PC-3 (cell line): Measurements from ENCODE around the gene GBF1. TPM values are rescaled to one million over a fixed set of nuclear protein-coding genes. Genes with fewer than 3 reads are reported as not detected.

Experiments
- ATAC-seq: fragments of 200-7000 bp; cut with Tn5 transposase; 2 replicates; pipeline ENCODE4 v1.9.1; 2020; ENCODE audit warnings: mild to moderate bottlenecking, moderate library complexity
- BruUV-seq: library from RNA; stranded (reverse); fragments of 400-500 nt; replicated peaks from 2 replicates; lab custom pipeline; 2021; lab: Mats Ljungman, UMichigan
- CTCF ChIA-PET: fragments of 300-600 bp; sonication (Branson Sonifier 250); formaldehyde crosslinking; loops from one replicate; lab custom pipeline; 2022; ENCODE audit warnings: antibody characterized with exemption; lab: Charles Lee
- POLR2A ChIA-PET: fragments of 300-600 bp; sonication (Branson Sonifier 250); formaldehyde crosslinking; loops from one replicate; lab custom pipeline; 2022; ENCODE audit warnings: antibody characterized with exemption; ENCODE audit not compliant: unreplicated experiment; lab: Charles Lee
- DNase-seq: peaks from one replicate; pipeline ENCODE4 v3.0.0-alpha.2; 2015
- H2AFZ ChIP-seq: fragments of 300-600 bp; sonication (generic); 2 replicates; pipeline ENCODE4 v1.6.0; 2016; ENCODE audit warnings: antibody characterized with exemption, low read length
- H3F3A ChIP-seq: fragments of 300-600 bp; sonication (generic); one replicate; pipeline ENCODE4 v1.6.0; 2017; ENCODE audit warnings: antibody characterized with exemption, low read length, control low read depth, mild to moderate bottlenecking; ENCODE audit not compliant: unreplicated experiment
- H3K27ac ChIP-seq: fragments of 300-600 bp; sonication (generic); 2 replicates; pipeline ENCODE4 v1.5.1; 2016; ENCODE audit warnings: mild to moderate bottlenecking, low read length
- H3K27me3 ChIP-seq: fragments of 300-600 bp; sonication (generic); 2 replicates; pipeline ENCODE4 v1.6.1; 2016; ENCODE audit warnings: low read length, mixed read lengths
- H3K36me3 ChIP-seq: fragments of 300-600 bp; sonication (generic); 2 replicates; pipeline ENCODE4 v1.6.1; 2016; ENCODE audit warnings: low read depth, mixed run types, low read length, mixed read lengths
- H3K4me1 ChIP-seq: fragments of 300-600 bp; sonication (generic); 2 replicates; pipeline ENCODE4 v1.5.1; 2016; ENCODE audit warnings: low read length; ENCODE audit not compliant: insufficient read depth
- H3K4me2 ChIP-seq: fragments of 300-600 bp; sonication (generic); 2 replicates; pipeline ENCODE4 v1.6.0; 2016; ENCODE audit warnings: low read length
- H3K4me3 ChIP-seq: fragments of 300-600 bp; sonication (generic); 2 replicates; pipeline ENCODE4 v1.5.1; 2016; ENCODE audit warnings: mild to moderate bottlenecking, low read length, mixed read lengths
- H3K79me2 ChIP-seq: fragments of 300-600 bp; sonication (generic); 2 replicates; pipeline ENCODE4 v1.6.1; 2017; ENCODE audit warnings: low read length, mixed read lengths
- H3K9ac ChIP-seq: fragments of 300-600 bp; sonication (generic); 2 replicates; pipeline ENCODE4 v1.6.0; 2016; ENCODE audit warnings: mild to moderate bottlenecking, low read length
- H3K9me2 ChIP-seq: fragments of 300-600 bp; sonication (generic); replicated peaks from 2 replicates; pipeline ENCODE4 v1.6.1; 2016; ENCODE audit warnings: mixed run types, low read length, mixed read lengths
- H3K9me3 ChIP-seq: fragments of 300-600 bp; sonication (generic); 2 replicates; pipeline ENCODE4 v1.6.1; 2016; ENCODE audit warnings: low read length, mixed read lengths
- H4K20me1 ChIP-seq: fragments of 300-600 bp; sonication (generic); 2 replicates; pipeline ENCODE4 v1.6.1; 2016; ENCODE audit warnings: low read length, mixed read lengths
- EZH2 ChIP-seq: fragments of 300-600 bp; sonication (generic); IDR thresholded peaks from one replicate; pipeline ENCODE4 v1.6.1; 2017; ENCODE audit warnings: antibody characterized with exemption, mild to moderate bottlenecking, low read length; ENCODE audit not compliant: unreplicated experiment
- EZH2phosphoT487 ChIP-seq: fragments of 300-600 bp; sonication (generic); IDR thresholded peaks from 2 replicates; pipeline ENCODE4 v1.6.1; 2018; ENCODE audit warnings: mild to moderate bottlenecking, antibody characterized with exemption, low read length, borderline replicate concordance
- intact Hi-C: fragments of 100-400 bp; cut with micrococcal nuclease; formaldehyde crosslinking; loops from 2 replicates; pipeline ENCODE4 v1.9.0; 2023
- total RNA-seq: library from RNA; depleted of rRNA; stranded (reverse); fragments of >200 nt; gene quantifications from 2 replicates; pipeline ENCODE4 v1.2.3, GENCODE V29; 2014
- TF ChIP-seq, protein P1 (sequence below): fragments of 300-600 bp; sonication (generic); conservative IDR thresholded peaks from 2 replicates; pipeline ENCODE4 v1.5.1; 2017; ENCODE audit warnings: antibody characterized with exemption, low read depth, mild to moderate bottlenecking, low read length

The GBF1 gene
- total RNA-seq, 1 experiment from 2014 or later, result 25.2 TPM

GRCh38 chr10:102309236-102309635, 63.9 kb downstream of the GBF1 start:
- Histone ChIP-seq H2AFZ (no peak overlapping the region), H3K9me3 (no peaks in the 10 kb centered on the region), H3K9me2 (no peaks in the 10 kb centered on the region), H3K4me1 (peaks cover 22% of the 10 kb centered on the region; the same call in 1 of the 2 replicates), H3K36me3 (no peaks in the 10 kb centered on the region), H3K4me3 (no peak overlapping the region), H3K9ac (no peak overlapping the region), H3K79me2 (peaks cover 47% of the 10 kb centered on the region), H3F3A (no peaks in the 10 kb centered on the region), H3K27me3 (no peaks in the 10 kb centered on the region), H3K4me2 (no peak overlapping the region), H4K20me1 (no peaks in the 10 kb centered on the region; the same call in 1 of the 2 replicates), H3K27ac (no peak overlapping the region)
- no peak for TF ChIP-seq EZH2
- TF ChIP-seq, protein P1, sequence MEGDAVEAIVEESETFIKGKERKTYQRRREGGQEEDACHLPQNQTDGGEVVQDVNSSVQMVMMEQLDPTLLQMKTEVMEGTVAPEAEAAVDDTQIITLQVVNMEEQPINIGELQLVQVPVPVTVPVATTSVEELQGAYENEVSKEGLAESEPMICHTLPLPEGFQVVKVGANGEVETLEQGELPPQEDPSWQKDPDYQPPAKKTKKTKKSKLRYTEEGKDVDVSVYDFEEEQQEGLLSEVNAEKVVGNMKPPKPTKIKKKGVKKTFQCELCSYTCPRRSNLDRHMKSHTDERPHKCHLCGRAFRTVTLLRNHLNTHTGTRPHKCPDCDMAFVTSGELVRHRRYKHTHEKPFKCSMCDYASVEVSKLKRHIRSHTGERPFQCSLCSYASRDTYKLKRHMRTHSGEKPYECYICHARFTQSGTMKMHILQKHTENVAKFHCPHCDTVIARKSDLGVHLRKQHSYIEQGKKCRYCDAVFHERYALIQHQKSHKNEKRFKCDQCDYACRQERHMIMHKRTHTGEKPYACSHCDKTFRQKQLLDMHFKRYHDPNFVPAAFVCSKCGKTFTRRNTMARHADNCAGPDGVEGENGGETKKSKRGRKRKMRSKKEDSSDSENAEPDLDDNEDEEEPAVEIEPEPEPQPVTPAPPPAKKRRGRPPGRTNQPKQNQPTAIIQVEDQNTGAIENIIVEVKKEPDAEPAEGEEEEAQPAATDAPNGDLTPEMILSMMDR, result no peak
- no peak for TF ChIP-seq EZH2phosphoT487
- BruUV-seq, result no TSS peak
- ATAC-seq, result no peak
- DNase-seq, result no peak
- CTCF ChIA-PET, result no interaction called here
- intact Hi-C loops, result no loop called here
- POLR2A ChIA-PET, result interaction anchor here (0.6 kb wide), 1 partner anchor 64 kb away, joined by 4 read pairs; the partner anchor contains the start of gene GBF1

- H3K36me3 ChIP-seq, result no peaks in the 10 kb centered on the region
- intact Hi-C loops, result no loop called here
- no peak overlapping the region for H3K9ac ChIP-seq
- no peaks in the 10 kb centered on the region for H3K9me3 ChIP-seq
- H3K79me2 ChIP-seq, result peaks cover 47% of the 10 kb centered on the region
- DNase-seq (no peak), ATAC-seq (no peak)
- no peaks in the 10 kb centered on the region for H3F3A ChIP-seq
- ChIA-PET POLR2A (interaction anchor here (0.6 kb wide), 1 partner anchor 65 kb away, joined by 4 read pairs; the partner anchor contains the start of gene GBF1), CTCF (no interaction called here)
- H3K27me3 ChIP-seq, result no peaks in the 10 kb centered on the region
- no peak overlapping the region for H3K4me3 ChIP-seq
- H3K4me2 ChIP-seq, result no peak overlapping the region
- no peaks in the 10 kb centered on the region for H3K9me2 ChIP-seq
- no peak overlapping the region for H2AFZ ChIP-seq
- H3K4me1 ChIP-seq, result peaks cover 22% of the 10 kb centered on the region; the same call in 1 of the 2 replicates
- no peak overlapping the region for H3K27ac ChIP-seq
- no peak for TF ChIP-seq EZH2
- no TSS peak for BruUV-seq
- H4K20me1 ChIP-seq, result no peaks in the 10 kb centered on the region; the same call in 1 of the 2 replicates
These were observed 64.6 kb downstream of the GBF1 start for GRCh38 chr10:102309916-102310315.

DNA sequence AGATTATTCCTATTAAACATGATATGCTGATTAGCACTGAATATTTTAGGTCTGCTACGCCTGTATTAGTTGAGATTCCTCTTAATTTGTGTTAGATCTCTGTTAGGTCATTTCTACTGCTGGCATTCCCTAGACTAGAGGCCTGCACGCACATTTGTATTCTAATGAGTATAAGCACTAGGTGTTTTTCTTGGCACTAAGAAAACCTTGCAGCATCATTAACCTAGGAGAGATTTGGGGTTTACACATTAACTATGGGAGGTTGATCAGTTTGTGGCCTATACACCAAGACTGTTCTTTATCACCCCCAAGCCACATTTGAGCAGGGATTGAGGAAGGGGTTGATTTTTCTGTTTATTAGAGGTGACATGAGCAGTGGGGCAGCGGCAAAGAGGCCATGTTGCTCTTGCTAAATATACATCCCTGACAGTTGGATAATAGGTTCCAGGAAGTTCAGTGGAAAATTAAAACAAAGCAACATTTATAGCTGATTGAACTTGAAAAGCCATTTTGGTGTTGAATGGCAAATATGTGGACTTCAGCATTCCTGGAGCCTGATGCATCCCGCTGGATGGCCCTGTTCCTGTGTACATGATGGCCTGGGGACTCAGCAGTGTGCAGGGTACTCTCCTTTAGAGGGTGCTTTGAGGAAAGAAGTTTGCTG, 65.2 kb downstream of the GBF1 start:
- TF ChIP-seq EZH2phosphoT487 (no peak), EZH2 (no peak)
- TF ChIP-seq, protein P1, result no peak
- Histone ChIP-seq H3F3A (no peaks in the 10 kb centered on the region), H3K4me1 (peaks cover 22% of the 10 kb centered on the region; the same call in 1 of the 2 replicates), H3K9me2 (no peaks in the 10 kb centered on the region), H3K4me3 (no peak overlapping the region), H3K79me2 (peaks cover 47% of the 10 kb centered on the region), H3K27ac (no peak overlapping the region), H3K9ac (no peak overlapping the region), H3K9me3 (no peaks in the 10 kb centered on the region), H2AFZ (no peak overlapping the region), H3K36me3 (peaks cover 3% of the 10 kb centered on the region; the same call in 1 of the 2 replicates), H3K27me3 (no peaks in the 10 kb centered on the region), H4K20me1 (no peaks in the 10 kb centered on the region; the same call in 1 of the 2 replicates), H3K4me2 (no peak overlapping the region)
- no TSS peak for BruUV-seq
- DNase-seq, result peak; percentile 46
- intact Hi-C loops, result no loop called here
- ChIA-PET CTCF (interaction anchor here (0.8 kb wide), 1 partner anchor 36 kb away, joined by 4 read pairs; no protein-coding TSS in a partner anchor), POLR2A (no interaction called here)
- peak; percentile 56; the same call in 1 of the 2 replicates for ATAC-seq
